ENCODE data around the gene CERS6.
"Not testable (repeated sequence)": the region's sequence is repeated elsewhere in the genome, so short reads cannot be mapped to it uniquely, and the experiment has no call there.

Gene CERS6

DNA sequence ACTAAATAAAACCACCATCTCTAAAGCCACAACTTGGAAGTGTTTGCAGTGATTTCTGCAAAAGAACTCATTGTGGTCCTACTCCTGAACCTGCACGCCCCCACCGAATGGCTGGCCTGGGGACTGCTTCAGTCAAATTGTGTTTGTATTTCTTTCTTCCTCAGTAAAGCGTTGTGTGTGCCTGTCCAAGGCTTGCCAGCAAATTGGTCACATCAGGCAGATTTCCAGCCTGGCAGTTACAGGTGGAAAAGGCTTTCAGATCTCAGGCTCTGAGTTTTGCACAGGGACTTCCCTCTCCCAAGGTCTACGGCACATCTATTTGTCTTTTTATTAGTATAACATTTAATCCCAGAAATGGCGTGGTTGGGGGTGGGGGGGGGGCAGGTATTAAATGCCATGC is 292.4 kb downstream of the CERS6 start:
- no peak for DNase-seq

DNA sequence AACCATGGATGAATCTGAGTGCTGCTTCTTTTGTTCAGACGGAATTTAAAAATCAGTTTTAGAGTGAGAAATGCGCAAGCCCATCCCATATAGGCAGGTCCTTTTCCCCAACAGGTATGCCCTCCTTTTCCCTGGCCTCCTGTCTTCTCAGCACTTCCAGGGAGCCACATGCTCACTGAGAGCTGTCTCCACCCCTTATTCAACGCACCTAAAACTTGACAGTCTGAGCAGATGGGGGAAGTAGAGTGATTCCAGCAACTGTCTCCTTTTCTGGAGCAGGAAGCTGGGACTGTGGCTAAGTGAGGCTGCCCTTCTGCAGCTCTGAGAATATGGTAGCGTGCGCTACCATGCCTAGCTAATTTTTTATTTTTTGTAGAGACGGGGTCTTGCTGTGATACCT is 293.2 kb downstream of the CERS6 start:
- no peak for DNase-seq

DNA sequence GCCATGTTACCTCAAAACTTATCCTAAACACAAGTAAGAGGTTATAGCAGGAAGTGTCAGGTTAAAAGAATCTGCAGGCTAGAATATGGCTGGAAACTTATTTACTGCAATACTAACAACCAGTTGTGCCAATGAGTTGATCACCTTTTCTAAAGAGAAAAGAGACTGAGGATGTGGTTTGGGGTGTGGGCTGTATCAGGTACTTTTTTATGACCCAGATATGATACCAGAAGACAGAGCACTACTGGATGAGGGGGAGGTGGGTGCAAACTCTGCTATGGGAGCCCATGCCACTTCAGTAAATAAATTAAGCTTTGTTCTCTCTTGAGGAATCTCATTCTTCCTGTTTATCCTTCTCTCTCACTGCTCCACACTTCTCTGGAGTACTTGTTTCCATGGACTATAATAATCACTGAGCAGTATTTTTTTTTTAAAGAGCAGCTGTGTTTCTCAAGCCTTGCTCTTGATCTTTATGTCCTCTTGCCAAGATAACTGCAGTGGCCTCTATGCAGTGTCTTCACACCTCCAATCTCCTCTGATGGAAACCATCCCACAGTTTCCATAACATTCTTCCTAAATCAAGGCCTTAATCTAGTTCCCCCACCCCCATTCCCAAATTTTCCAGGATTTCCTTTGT is 295.1 kb downstream of the CERS6 start:
- DNase-seq: peak; percentile 24

DNA sequence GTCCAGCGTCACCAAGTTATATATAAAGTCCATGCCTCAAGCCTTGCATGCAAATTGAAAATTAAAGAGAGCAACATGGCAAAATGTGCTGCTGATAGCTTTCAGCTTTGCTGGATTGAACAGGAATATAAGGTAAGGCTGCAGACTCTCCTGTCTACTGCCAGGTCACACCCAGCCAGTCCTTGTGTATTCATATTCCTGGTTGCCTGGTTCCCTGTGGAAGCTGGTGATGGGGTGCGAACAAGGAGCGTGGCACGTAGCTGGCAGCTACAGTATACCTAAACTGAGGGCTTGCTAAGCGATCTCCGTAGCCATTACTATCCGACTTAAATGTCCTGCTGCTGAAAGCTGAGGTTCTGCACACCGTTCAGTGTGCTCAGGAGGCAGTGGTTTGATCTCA is 296.3 kb downstream of the CERS6 start:
- no peak for DNase-seq

DNA sequence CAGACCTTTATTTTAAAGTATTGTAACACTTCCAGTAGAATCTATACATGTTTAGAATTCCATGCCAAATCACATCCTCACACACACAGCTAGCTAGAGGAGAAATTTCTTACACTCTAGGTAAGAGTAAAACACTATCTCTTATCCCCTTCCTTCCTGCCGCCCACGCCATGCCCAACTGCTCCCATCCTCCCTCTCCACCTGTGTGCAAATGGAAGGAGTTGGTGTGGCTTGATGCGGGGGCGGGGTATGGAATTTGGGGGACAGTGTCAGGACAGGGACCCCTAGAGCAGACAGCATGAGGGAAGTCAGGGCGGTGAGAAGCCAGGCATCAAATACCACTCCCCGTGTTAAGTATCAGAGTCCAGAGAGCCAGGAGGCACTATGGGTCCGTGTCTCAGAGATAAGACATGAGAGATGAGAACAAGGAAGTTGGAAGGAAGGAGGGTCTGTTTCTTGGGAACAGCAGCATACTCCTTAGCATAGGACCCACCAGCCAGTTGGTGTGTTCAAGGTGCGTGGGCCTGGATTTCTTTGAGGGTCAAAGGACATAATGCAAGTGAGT is 297.8 kb downstream of the CERS6 start:
- DNase-seq: no peak

DNA sequence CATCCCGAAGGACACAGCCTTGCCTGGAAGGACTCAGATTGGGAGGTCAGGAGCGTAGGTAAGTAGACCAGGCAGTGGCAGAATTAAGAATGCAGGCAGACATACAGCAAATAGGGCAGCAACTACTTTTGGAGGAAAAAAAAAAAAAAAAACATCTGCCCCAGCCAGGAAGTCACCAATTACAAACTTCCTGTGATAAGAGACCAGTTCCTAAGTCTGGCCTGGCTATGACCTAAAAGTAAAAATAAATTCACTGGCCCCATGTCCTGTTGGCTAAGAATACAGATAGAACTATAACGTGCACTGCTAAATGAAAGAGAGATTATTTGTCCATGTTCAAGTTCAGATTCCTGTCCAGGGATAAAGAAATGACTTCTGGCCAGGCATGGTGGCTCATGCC is 301.2 kb downstream of the CERS6 start:
- DNase-seq: no peak

DNA sequence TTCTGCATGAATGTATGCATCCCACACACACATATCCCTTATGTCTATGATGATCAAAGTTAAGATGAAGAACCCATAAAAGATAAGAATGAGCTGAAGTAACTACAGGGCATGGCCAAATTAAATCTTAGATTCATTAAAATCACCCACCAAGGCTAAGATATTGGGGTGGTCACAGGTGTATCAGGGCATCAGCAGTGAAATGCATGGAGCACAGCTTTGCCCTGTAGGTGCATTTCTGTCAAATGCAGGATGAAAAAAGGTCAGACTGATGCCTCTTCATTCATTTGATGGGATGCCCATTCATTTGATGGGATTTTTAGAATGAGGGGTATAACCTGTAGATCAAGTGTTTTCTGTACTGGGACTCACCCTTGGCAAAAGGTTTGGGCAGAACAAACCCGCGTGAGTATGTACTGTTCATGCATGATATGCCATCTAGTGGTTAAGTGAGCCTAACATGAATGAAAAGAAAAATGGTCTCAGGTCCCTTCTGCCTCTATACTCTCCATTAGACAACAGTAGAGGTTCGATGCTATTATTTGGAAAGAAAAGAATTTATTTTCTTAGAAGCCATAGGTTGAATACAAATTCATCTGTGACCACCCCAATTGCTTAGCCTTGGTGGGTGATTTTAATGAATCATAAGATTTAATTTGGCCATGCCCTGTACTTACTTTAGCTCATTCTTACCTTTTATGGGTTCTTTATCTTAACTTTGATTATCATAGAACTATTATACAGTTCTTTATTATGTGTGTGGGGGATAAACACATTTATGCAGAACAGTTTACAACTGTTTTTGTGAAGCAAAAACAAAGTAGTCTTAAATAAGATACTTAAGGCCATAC is 303.1 kb downstream of the CERS6 start:
- peak; percentile 65 for DNase-seq

DNA sequence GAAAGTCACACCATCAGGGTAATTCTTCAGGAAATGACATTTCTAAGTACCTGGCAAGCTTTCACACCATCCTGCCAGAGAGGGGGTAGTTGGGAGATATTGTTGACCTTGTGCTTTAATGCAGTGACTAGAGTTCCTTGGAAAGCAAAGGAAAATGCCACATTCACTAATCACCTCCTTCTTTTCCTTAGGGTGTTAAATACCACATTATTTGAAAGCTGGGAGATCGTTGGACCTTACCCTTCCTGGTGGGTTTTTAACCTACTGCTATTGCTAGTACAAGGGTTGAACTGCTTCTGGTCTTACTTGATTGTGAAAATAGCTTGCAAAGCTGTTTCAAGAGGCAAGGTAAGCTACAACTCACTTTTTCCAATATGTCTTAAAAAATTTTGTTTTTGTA is 309.3 kb downstream of the CERS6 start:
- no peak for DNase-seq

DNA sequence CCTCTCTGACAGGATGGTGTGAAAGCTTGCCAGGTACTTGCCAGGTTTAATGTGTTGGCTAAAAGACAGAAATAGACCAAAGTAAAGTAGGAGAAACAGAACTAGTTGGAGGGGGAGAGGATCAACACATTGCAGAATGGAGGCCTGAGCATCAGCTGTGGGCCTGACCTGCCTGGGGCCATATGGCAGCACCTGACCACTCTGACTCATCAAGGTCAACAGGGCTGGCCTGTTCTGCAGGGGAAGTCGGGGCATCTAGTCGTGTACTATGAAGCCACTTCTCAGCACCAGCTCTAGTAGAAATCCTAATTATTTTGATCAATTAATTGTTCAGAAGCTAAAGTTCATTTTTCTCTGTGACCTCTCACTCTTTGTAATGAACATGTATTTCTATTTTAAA is 310.5 kb downstream of the CERS6 start:
- no peak for DNase-seq

DNA sequence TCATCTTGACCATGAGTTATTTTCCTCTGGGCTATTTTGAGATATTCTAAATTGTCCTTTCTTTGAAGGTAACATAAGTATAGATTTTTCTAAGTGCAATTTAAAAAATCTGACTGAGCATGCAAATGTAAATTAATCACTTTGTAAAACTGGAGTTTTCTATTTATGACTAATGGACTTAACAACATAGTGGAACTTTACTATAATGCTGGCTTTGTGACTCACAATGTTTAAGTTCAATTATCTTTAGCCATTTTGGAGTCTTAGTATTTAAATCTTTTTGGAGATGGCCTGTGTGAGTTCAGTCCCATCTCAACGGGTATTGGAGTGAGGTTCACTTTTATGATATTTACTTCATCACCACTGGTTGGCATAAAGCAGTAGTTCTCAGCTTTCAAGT is 311.2 kb downstream of the CERS6 start:
- no peak for DNase-seq

DNA sequence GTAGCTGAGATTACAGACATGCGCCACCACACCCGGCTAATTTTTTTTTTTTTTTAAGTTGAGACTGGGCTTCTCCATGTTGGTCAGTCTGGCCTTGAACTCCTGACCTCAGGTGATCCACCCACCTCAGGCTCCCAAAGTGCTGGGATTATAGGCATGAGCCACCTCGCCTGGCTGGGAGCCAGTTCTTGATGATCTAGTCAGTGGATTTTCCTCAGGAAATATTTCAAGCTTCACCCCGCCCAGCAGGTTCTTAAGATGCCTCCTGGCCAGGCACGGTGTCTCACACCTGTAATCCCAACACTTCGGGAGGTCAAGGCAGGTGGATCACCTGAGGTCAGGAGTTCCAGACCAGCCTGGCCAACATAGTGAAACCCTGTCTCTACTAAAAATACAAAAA is 312.3 kb downstream of the CERS6 start:
- not testable (repeated sequence) for DNase-seq

DNA sequence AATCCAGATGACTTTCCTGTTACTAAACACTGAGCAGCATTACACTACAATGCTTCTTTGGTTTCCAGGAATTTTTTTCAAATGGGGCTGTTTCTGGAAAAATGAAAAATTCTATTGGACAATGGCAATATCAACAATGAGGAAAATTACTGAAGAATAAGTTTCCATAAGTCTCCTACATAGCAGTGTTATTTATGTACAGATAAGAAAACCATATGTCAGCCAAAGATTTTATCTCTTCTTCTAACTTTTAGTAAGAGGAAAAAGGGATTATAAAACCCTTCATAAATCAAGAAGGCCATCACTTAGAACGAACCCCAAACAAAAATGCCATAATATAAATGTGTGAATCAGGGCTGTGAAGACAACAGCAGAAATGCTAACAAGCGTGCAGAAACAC is 314.7 kb downstream of the CERS6 start:
- DNase-seq: no peak

DNA sequence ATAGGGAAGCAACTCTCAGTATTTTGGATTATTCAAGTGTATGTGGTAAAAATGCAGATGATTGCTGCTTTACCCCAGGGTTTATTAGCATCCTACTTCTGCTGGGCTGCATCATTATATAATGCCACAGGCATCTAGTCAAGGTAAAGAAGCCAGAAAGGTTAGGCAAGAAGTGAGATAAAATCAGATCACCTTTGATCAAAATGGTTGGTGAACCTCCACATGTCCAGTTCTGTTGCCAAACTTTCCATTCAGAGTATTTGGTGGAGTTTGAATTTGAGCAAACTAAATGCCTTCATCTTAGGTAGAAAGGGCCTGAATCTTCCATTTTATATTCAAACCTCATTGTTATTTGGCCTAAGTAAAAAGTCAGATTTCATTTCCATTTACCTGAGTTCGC is 316.6 kb downstream of the CERS6 start:
- no peak for DNase-seq

DNA sequence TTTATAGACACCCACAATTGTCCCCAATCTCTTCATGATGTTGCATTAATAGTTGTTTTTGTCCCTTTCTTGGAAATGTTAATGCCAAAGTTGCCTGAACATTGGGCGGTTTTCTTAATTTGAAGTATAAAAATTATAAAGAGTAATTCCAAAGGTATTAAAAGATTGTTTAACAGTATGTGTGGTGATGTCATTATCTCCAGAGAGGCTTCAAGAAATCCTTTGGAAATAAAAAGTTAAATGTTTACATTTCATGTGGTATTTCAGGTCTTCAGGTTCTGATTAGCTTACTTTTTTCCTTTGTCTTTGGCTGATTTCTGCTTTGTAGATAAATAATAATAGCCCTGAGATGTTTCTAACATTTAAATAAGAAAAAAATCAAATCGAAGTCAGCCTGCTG is 317.1 kb downstream of the CERS6 start:
- no peak for DNase-seq

DNA sequence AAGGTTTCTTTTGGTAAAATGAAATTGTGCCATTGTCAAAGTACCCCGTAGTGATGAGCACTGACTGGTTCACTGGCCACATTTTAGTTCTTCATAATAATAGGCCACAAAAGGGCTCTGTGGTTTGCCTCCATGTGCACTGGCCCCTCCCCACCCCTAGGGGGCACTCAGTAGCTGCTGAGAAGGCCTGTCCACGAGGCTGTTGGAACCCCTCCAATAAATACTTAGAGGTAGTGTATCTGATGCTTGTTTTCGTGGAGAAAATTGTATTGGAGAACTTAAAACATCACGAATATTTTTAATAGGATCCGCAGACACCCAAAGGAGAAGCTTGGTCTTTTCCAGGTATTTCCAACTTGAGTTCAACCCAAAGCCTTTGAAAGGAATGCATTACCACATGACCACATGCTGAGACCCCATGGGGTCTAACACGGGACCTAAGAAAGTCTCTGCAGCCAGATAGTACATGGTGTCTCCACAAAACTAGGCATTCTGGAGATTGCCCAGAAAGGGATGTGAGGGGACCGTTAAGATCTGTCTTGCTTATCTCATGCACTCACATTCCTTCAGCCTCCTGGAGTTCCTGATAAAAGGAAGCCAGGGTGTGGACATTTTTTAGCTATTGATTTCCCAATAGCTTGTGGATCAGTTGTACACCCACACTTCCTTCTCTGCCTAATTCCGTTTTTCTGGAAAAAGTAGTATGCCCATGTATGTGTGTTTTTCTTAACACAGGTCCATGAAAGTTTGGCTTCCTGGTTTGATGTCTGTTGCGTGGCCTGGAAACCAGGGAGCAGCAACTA is 317.8 kb downstream of the CERS6 start:
- peak; percentile 62 for DNase-seq

DNA sequence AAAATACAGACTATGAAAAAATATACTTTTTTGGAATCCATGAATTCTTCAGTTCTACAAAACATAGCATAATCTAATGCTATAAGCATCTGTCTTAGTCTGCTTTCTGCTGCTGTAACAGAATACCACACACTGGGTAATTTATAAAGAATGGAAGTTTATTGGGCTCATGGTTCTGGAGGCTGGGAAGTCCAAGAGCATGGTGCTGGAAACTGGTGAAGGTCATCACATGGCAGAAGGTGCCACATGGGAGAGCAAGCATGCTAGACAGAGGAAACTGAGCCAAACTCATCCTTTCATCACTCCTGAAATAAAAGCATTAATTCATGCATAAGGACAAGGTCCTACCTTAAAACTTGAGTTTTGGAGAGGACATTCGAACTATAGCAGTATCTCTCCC is 319.8 kb downstream of the CERS6 start:
- no peak for DNase-seq

DNA sequence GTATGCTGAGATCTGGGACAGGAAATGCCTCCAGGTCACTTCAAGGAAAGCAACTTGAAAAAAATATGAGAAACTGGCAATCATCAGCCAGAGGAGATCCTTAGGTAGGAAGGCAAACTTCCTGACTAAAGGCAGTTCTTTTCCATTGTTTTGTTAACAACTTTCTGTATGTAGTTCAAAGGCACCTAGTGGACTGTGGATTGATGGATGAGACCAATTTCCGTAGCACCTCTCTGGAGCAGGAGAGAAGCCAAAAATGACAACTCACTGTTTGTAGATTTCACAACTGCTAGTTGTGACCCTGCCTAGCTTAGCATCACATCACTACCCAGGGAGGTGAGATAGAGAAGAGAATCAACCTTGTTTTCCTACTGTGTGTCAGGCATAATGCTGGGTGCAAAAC is 324.6 kb downstream of the CERS6 start:
- DNase-seq: no peak

DNA sequence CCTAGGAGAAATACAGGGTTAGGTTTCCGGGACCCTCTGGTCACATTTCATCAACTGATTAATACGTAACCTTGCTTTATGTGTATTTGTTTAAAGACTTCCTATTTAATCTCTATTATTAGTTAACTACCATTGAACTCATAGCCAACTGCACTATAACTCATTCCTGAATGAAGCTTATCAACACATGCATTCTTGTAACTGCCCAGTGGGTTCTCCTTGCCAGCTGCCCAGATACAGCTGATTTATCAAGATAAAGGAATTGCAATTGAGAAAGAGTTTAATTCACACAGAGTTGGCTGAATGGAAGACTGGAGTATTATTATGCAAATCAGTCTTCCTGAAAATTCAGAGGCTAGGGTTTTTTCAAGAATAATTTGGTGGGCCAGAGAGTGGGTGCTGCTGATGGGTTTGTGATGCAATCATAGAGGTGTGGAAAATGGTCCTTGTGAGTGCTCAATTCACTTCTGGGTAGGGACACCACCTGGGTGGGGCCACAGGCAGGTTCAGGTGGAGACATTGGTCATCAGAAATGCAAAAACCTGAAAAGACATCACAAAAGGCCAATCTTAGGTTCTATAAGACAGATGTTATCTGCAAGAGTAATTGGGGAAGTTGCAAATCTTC is 325.2 kb downstream of the CERS6 start:
- DNase-seq: no peak

DNA sequence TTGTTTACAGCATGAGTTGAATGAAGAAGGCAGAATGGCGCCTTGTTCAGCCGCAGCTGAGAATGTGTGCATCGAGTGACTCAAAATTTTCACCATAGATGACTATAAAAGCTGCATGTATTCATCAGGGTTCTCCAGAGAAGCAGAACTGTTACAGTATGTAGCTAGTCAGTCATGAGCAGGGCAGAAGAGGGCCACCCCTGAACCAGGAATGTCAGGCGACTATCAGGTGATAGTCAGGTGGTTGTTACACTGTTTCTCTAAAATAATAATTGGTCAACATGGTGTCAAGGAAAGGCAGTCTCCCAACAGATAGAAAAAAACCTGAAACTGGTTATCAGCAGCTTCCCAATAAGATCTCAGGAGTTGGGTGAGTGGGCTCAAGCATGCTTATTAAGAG is 326.2 kb downstream of the CERS6 start:
- DNase-seq: no peak

DNA sequence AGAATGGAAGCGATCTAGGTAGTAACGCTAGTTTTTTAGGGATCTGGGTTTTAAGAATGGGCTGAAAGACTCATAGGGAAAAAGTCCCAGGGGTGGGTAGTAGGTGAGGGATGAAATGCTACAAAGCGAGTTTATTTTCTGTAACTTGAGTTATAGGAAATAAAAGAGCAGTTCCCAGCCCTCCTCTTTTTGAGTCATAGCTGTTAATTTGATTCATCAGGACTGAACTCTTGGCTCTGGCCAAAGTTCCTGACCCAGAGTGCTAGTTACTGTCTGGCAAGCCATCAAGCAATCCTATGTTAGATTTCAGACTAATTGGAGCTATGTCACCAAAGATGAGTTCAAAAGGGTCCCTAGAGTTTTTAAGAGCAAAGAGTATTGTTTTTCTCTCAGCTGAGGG is 328.9 kb downstream of the CERS6 start:
- no peak for DNase-seq

DNA sequence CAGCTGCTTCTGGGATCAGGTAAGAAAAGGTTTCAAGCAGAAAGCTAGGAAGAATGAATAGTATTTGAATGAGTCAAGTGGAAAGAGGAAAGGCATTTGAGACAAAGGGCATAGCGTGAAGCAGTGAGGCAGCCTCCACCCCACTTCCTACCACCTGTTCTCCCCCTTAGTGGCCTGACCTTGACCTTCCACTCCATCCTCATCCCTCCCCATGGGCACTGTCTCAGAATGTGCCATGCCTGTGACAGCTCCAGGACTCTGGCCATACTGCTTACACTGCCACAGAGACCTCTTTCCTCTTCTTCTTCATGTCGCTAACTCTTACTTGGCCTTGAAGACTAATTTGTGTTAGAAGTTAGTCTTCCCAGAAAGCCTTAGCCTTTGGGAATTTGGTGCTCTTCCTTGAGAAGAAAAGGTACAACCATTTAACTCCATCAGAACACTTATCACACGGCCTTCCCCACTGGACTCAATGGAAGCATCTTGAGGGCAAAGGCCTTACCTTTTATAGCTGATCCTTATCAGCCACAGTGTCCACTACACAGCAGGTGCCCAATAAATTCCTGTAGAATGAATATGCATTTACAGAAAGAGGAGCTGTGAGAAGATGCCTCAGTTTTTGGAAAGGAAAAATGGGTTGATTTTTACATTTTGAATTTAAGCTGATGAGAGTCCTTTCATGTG is 331.2 kb downstream of the CERS6 start:
- DNase-seq: no peak

DNA sequence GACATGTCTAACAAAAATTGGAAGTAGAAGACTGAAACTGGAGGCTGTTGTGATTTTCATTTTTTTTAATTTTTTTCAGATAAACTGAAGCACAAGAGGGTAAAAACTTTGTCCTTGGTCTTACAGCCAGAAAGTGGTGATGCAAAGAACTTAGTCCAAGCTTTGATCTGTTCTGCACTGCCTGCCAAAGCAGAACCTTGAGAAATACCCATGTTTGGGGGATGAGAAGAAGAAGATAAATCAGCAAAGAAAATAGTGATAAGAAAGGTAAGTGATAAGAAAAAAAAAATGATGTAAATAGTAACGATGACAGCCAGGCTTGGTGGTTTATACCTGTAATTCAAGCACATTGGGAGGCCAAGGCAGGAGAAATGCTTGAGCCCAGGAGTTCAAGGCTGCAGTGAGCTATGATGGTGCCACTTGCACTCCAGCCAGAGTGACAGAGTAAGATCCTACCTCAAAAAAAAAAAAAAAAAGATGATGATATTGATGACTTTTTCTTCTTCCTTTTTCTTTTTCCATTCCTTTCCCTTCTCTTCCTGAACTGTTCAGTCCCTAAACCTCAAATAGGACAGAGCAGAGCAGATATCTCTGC is 331.8 kb downstream of the CERS6 start:
- DNase-seq: no peak
